Stomach (tissue), 19 donors: ENCODE results near the gene TSEN54. TPM values are rescaled to one million over a fixed set of nuclear protein-coding genes. Genes with fewer than 3 reads are reported as not detected.

Experiments used
- DNase-seq, 2 donors: peaks; one replicate each; pipeline versions ENCODE4 v3.0.0 to v3.0.0-alpha.2; 2013 to 2019
- H3K27ac ChIP-seq, 5 donors: fragments of 200-600 bp in 4 of 5; sonication (generic) in 4 of 5; one replicate each; pipeline ENCODE4 v1.5.1; 2013 to 2019; ENCODE audit warnings: mild to moderate bottlenecking in 1 of 5, moderate library complexity in 1 of 5
- H3K27me3 ChIP-seq, 3 donors: fragments of 200-600 bp; sonication (generic); one replicate each; pipeline ENCODE4 v1.5.1; 2017 to 2019; ENCODE audit warnings: mixed run types in 1 of 3
- H3K36me3 ChIP-seq, 4 donors: fragments of 200-600 bp; sonication (generic); 1 replicate in 3 of 4; 2 replicates in 1 of 4; pipeline ENCODE4 v1.5.1; 2016 to 2019
- H3K4me1 ChIP-seq, 4 donors: fragments of 200-600 bp; sonication (generic); one replicate each; pipeline ENCODE4 v1.5.1; 2016 to 2019
- H3K4me3 ChIP-seq, 4 donors: fragments of 200-600 bp; sonication (generic) in 3 of 4; one replicate each; pipeline ENCODE4 v1.5.1; 2016 to 2019; ENCODE audit warnings: mild to moderate bottlenecking in 1 of 4
- H3K9me3 ChIP-seq, 4 donors: fragments of 200-600 bp; sonication (generic); one replicate each; pipeline ENCODE4 v1.5.1; 2016 to 2019
- EP300 ChIP-seq: sonication (generic); formaldehyde crosslinking; IDR thresholded peaks from one replicate; pipeline ENCODE4 v1.6.1; 2017; ENCODE audit warnings: antibody characterized with exemption
- POLR2A ChIP-seq, 4 donors: fragments of 450-650 bp; IDR thresholded peaks; one replicate each; pipeline ENCODE4 v1.6.1; 2016; ENCODE audit warnings: antibody characterized with exemption in 4 of 4, control low read depth in 2 of 4, mild to moderate bottlenecking in 1 of 4, moderate library complexity in 1 of 4
- POLR2AphosphoS5 ChIP-seq, 3 donors: sonication (generic); formaldehyde crosslinking; IDR thresholded peaks; one replicate each; pipeline ENCODE4 v1.6.1; 2016; ENCODE audit warnings: antibody characterized with exemption in 3 of 3
- WGBS, 5 donors: extraction: QIAGEN DNeasy Blood & Tissue Kit in 3 of 5; methylation state at CpG; one replicate each; pipeline versions ENCODE4 v1.1.5 to v1.1.7; 2013 to 2018; 5-methylcytosine and 5-hydroxymethylcytosine counted together
- intact Hi-C: fragments of 100-400 bp; cut with DNase I; formaldehyde crosslinking; loops from one replicate; pipeline ENCODE4 v1.15.1; 2023; ENCODE audit warnings: low total_unique reads
- long read RNA-seq, 10 donors: transcript quantifications; one replicate each; lab custom pipeline, GENCODE V29; 2026
- polyA plus RNA-seq, 3 donors: library from polyadenylated mRNA; stranded (reverse); fragments of 200-250 nt; gene quantifications; one replicate each; pipeline ENCODE4 v1.2.3, GENCODE V29; 2013
- total RNA-seq, 5 donors: library from RNA; depleted of rRNA; stranded (reverse); fragments of >200 nt; gene quantifications; one replicate each; pipeline versions ENCODE4 v1.1.0 to v1.2.3, GENCODE V29; 2014 to 2016
- TF ChIP-seq, protein P1 (sequence below), 7 experiments: fragments of 450-650 bp in 4 of 7; fragments of 200-600 bp in 3 of 7; sonication (generic) in 3 of 7; IDR thresholded peaks; one replicate each; pipeline ENCODE4 v1.5.1; 2016 to 2019; ENCODE audit warnings: antibody characterized with exemption in 7 of 7, control low read depth in 2 of 7, mild to moderate bottlenecking in 1 of 7
- donor health status: healthy with polysubstance abuse.
- donor health status: Bipolar disorder and iron deficiency.
- donor health status: healthy.

The TSEN54 gene
- total RNA-seq (100 to 1,000 TPM in 2 of 5 donors, 10 to 100 TPM in 3; 13.2 to 219 (median 48.1) TPM), polyA plus RNA-seq (10 to 100 TPM; 20.8 to 49.7 (median 36.2) TPM)
- long read RNA-seq, donor 1, partial matches to known transcripts: 0 of 4 reads
- long read RNA-seq, donor 1, other reads (novel, unspliced or antisense): 0 of 4 reads
- long read RNA-seq, donor 2, partial matches to known transcripts: 0 of 4 reads
- long read RNA-seq, donor 2, other reads (novel, unspliced or antisense): 0 of 4 reads
- long read RNA-seq, donor 3, partial matches to known transcripts: 0 of 8 reads
- long read RNA-seq, donor 3, other reads (novel, unspliced or antisense): 0 of 8 reads
- long read RNA-seq, donor 4, partial matches to known transcripts: 0 of 1 reads
- long read RNA-seq, donor 4, other reads (novel, unspliced or antisense): 0 of 1 reads
- long read RNA-seq, donor 5, transcript TSEN54-201 (11 exons, 1,944 nt): major isoform, 6 of 7 reads
- long read RNA-seq, donor 5, partial matches to known transcripts: 0 of 7 reads
- long read RNA-seq, donor 5, other reads (novel, unspliced or antisense): 0 of 7 reads
- long read RNA-seq, donor 6, transcript TSEN54-201 (11 exons, 1,944 nt): major isoform, 10 of 35 reads
- long read RNA-seq, donor 6, partial matches to known transcripts: 10 of 35 reads
- long read RNA-seq, donor 6, other reads (novel, unspliced or antisense): 11 of 35 reads
- long read RNA-seq, donor 7, partial matches to known transcripts: 0 of 5 reads
- long read RNA-seq, donor 7, other reads (novel, unspliced or antisense): 0 of 5 reads
- long read RNA-seq, donor 8, transcript TSEN54-206 (3 exons, 786 nt): major isoform, 5 of 16 reads
- long read RNA-seq, donor 8, partial matches to known transcripts: 5 of 16 reads
- long read RNA-seq, donor 8, other reads (novel, unspliced or antisense): 0 of 16 reads
- long read RNA-seq, donor 9, partial matches to known transcripts: 15 of 18 reads
- long read RNA-seq, donor 9, other reads (novel, unspliced or antisense): 0 of 18 reads
- long read RNA-seq, donor 10, partial matches to known transcripts: 0 of 1 reads
- long read RNA-seq, donor 10, other reads (novel, unspliced or antisense): 0 of 1 reads

- peak within 1 kb of the TSS; percentile 89 to 94 (median 92) for H3K27ac ChIP-seq
- 0 to 1% (median 0%) methylated on average over 14 to 44 of the region's 45 CpGs for WGBS, 5 donors
- intact Hi-C loops: no loop called here
- no peaks in the 10 kb centered on the region for H3K9me3 ChIP-seq
- no peak for TF ChIP-seq POLR2A (IDR thresholded peaks at IDR 0.05)
- peak in 2 of 3 donors; percentile 7 to 20 for TF ChIP-seq POLR2AphosphoS5 (IDR thresholded peaks at IDR 0.05)
- H3K4me3 ChIP-seq: peak within 1 kb of the TSS; percentile 75 to 98 (median 90)
- peaks cover 0 to 9% (median 0%) of the 10 kb centered on the region in 3 donors for H3K27me3 ChIP-seq
- H3K36me3 ChIP-seq: peaks cover 5 to 25% (median 20%) of the 10 kb centered on the region in 4 donors
- H3K4me1 ChIP-seq: peaks cover 50 to 77% (median 61%) of the 10 kb centered on the region in 4 donors
- peak; percentile 96 to 98 for DNase-seq
Observed at GRCh38 chr17:75516255-75516618, at the start of gene TSEN54. TSS of gene TSEN54 (plus strand) at chr17:75516528. CDS start at chr17:75516561, 33 bp downstream.

GRCh38 chr17:75468291-75468754 is 48.0 kb upstream of the TSEN54 start:
- intact Hi-C loops: no loop called here
- H3K27me3 ChIP-seq: no peaks in the 10 kb centered on the region
- no peak for DNase-seq
- 64 to 82% (median 75%) methylated on average over 5 to 8 of the region's 8 CpGs for WGBS, 5 donors
- TF ChIP-seq EP300 (no peak), POLR2A (IDR thresholded peaks at IDR 0.05) (no peak), POLR2AphosphoS5 (IDR thresholded peaks at IDR 0.05) (no peak)
- TF ChIP-seq, protein P1, sequence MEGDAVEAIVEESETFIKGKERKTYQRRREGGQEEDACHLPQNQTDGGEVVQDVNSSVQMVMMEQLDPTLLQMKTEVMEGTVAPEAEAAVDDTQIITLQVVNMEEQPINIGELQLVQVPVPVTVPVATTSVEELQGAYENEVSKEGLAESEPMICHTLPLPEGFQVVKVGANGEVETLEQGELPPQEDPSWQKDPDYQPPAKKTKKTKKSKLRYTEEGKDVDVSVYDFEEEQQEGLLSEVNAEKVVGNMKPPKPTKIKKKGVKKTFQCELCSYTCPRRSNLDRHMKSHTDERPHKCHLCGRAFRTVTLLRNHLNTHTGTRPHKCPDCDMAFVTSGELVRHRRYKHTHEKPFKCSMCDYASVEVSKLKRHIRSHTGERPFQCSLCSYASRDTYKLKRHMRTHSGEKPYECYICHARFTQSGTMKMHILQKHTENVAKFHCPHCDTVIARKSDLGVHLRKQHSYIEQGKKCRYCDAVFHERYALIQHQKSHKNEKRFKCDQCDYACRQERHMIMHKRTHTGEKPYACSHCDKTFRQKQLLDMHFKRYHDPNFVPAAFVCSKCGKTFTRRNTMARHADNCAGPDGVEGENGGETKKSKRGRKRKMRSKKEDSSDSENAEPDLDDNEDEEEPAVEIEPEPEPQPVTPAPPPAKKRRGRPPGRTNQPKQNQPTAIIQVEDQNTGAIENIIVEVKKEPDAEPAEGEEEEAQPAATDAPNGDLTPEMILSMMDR (IDR thresholded peaks at IDR 0.05): no peak
- H3K4me1 ChIP-seq: peaks cover 0 to 13% (median 10%) of the 10 kb centered on the region in 4 donors
- H3K4me3 ChIP-seq: no peak overlapping the region
- no peaks in the 10 kb centered on the region for H3K9me3 ChIP-seq
- H3K27ac ChIP-seq: peak overlapping the region; percentile 7 to 52 (median 23)
- peaks cover 10 to 26% (median 17%) of the 10 kb centered on the region in 4 donors for H3K36me3 ChIP-seq

DNA sequence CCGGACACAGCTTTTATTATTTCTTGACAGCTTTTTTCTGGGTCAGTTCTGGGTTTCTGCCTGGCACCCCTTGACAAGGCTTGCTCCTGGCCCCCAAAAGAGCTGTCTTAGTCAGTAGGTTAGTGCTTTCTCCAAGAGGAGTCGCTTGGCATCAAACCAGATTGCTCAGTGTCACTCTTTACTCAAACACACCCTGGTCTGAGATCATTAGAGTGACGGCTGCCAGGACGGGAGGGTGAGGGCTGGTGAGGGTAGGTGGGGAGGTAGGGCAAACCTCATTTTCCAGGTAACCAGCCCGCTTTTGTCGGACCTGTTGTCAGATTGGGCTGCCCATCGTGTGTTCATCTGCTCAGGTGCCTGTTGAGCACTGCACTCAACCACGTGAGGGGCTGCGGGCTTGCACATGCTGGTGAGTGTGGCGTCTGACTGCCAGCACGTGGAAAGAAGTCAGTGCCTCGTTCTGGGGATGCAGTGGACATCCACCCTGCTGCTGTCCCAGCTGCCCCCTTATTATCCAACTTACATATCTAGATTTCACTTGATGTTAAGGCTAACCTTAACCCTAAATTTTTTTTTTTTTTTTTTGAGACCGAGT is 47.5 kb upstream of the TSEN54 start:
- Histone ChIP-seq H3K4me1 (peaks cover 0 to 13% (median 10%) of the 10 kb centered on the region in 4 donors), H3K27me3 (no peaks in the 10 kb centered on the region), H3K9me3 (no peaks in the 10 kb centered on the region), H3K27ac (peak overlapping the region; percentile 7 to 52 (median 23)), H3K4me3 (no peak overlapping the region), H3K36me3 (peaks cover 10 to 31% (median 22%) of the 10 kb centered on the region in 4 donors)
- peak in 1 of 2 donors; percentile 36 for DNase-seq
- TF ChIP-seq, protein P1 (IDR thresholded peaks at IDR 0.05): no peak
- TF ChIP-seq POLR2A (IDR thresholded peaks at IDR 0.05) (no peak), EP300 (no peak), POLR2AphosphoS5 (IDR thresholded peaks at IDR 0.05) (no peak)
- 72 to 86% (median 75%) methylated on average over 12 to 13 of the region's 13 CpGs for WGBS, 5 donors
- intact Hi-C loops: no loop called here

GRCh38 chr17:75471207-75471606 is 45.1 kb upstream of the TSEN54 start:
- H3K27me3 ChIP-seq: no peaks in the 10 kb centered on the region
- H3K4me1 ChIP-seq: peaks cover 9 to 30% (median 16%) of the 10 kb centered on the region in 4 donors
- no peak overlapping the region for H3K4me3 ChIP-seq
- no peak overlapping the region for H3K27ac ChIP-seq
- H3K9me3 ChIP-seq: no peaks in the 10 kb centered on the region
- intact Hi-C loops: no loop called here
- H3K36me3 ChIP-seq: peaks cover 10 to 51% (median 37%) of the 10 kb centered on the region in 4 donors
- TF ChIP-seq POLR2AphosphoS5 (IDR thresholded peaks at IDR 0.05) (no peak), POLR2A (IDR thresholded peaks at IDR 0.05) (no peak), EP300 (no peak)
- TF ChIP-seq, protein P1 (IDR thresholded peaks at IDR 0.05): no peak
- WGBS, 5 donors: 87 to 97% (median 94%) methylated on average over 6 of the region's 6 CpGs
- DNase-seq: no peak
